ENCODE measurements around the gene MEGF10. TPM values are rescaled to one million over a fixed set of nuclear protein-coding genes. Genes with fewer than 3 reads are reported as not detected.

The MEGF10 gene
- total and polyA plus RNA-seq, 10 of the 15 experiments (the other 5 are each of a cell fraction or from before 2014, with no cell fraction given) = 0.03 to 0.21 (median 0.05) TPM; not detected in 5

- H3K4me3 ChIP-seq = no peak overlapping the region
- ATAC-seq (no peak), FAIRE-seq (no peak), DNase-seq (ENCODE audit: low read depth, low spot score) (no peak)
- H3K36me3 ChIP-seq (ENCODE audit: control insufficient read depth in 2 of 2, insufficient read depth in 2 of 2, low read length in 1 of 2) = no peaks in the 10 kb centered on the region
- peaks cover 0 to 3% of the 10 kb centered on the region in 2 experiments; a peak in 1 of 4 replicates for H3K27me3 ChIP-seq (replicated peaks in 1 of 2; ENCODE audit: control insufficient read depth in 2 of 2, insufficient read depth in 2 of 2, low read length in 1 of 2)
- no TSS peak for BruUV-seq (replicated peaks)
- H3K4me2 ChIP-seq (ENCODE audit: control insufficient read depth, insufficient read depth) = no peak overlapping the region
- no peak overlapping the region for H3K9ac ChIP-seq (ENCODE audit: control insufficient read depth, insufficient read depth, low read length)
- in situ Hi-C loops (cut with MboI) (no loop called here), intact Hi-C loops (cut with micrococcal nuclease; ENCODE audit: unreplicated experiment) (no loop called here)
- H4K20me1 ChIP-seq (ENCODE audit: control insufficient read depth, insufficient read depth) = no peaks in the 10 kb centered on the region
- H2AFZ ChIP-seq (ENCODE audit: control insufficient read depth, low read depth, low read length) = no peak overlapping the region
- WGBS (ENCODE audit: insufficient coverage, insufficient replicate concordance, low lambda C conversion rate, missing lambda C conversion rate) = 50% methylated on average over 1 of the region's 1 CpG
- H3K27ac ChIP-seq (ENCODE audit: control insufficient read depth, insufficient read depth) = no peak overlapping the region
- RAD21 ChIA-PET (ENCODE audit: unreplicated experiment) = no interaction called here
- TF ChIP-seq CHD2 (IDR thresholded peaks at IDR 0.05; ENCODE audit: borderline replicate concordance, low read depth, low read length) = no peak
- no peak for TF ChIP-seq NR2F1 (conservative IDR thresholded peaks at IDR 0.05)
- TF ChIP-seq ATF7 (IDR thresholded peaks at IDR 0.05; ENCODE audit: low read depth) = no peak
- H3K79me2 ChIP-seq (ENCODE audit: control insufficient read depth, insufficient read depth, low read length) = no peaks in the 10 kb centered on the region
- POLR2A ChIA-PET = no interaction called here
- CTCF ChIA-PET = no interaction called here
- no peaks in the 10 kb centered on the region for H3K4me1 ChIP-seq (ENCODE audit: control insufficient read depth, insufficient read depth, low read length)
- H3K9me3 ChIP-seq (replicated peaks; ENCODE audit: control insufficient read depth, insufficient read depth, low read length) = no peaks in the 10 kb centered on the region
- SMC1A ChIA-PET (ENCODE audit: uncharacterized antibody, unreplicated experiment) = no interaction called here
These were observed 12.8 kb downstream of the MEGF10 start for GRCh38 chr5:127303404-127303803.

GRCh38 chr5:127305493-127305892, 14.9 kb downstream of the MEGF10 start:
- H3K4me1 ChIP-seq (ENCODE audit: control insufficient read depth, insufficient read depth, low read length) = no peaks in the 10 kb centered on the region
- no peaks in the 10 kb centered on the region for H3K79me2 ChIP-seq (ENCODE audit: control insufficient read depth, insufficient read depth, low read length)
- H3K9ac ChIP-seq (ENCODE audit: control insufficient read depth, insufficient read depth, low read length) = no peak overlapping the region
- no peaks in the 10 kb centered on the region for H3K36me3 ChIP-seq (ENCODE audit: control insufficient read depth in 2 of 2, insufficient read depth in 2 of 2, low read length in 1 of 2)
- ChIA-PET CTCF (interaction anchor here (0.6 to 1.3 kb wide), 4 partner anchors 8 to 757 kb away, joined by 3 read pairs; no protein-coding TSS in a partner anchor), POLR2A (no interaction called here), RAD21 (ENCODE audit: unreplicated experiment) (interaction anchor here (0.7 kb wide), 1 partner anchor 262 kb away, joined by 3 read pairs; no protein-coding TSS in a partner anchor), SMC1A (ENCODE audit: uncharacterized antibody, unreplicated experiment) (interaction anchor here (0.7 to 1.0 kb wide), 3 partner anchors 8 to 259 kb away, joined by 3 read pairs; no protein-coding TSS in a partner anchor)
- DNase-seq (ENCODE audit: low read depth, low spot score) = no peak
- in situ Hi-C loops (cut with MboI) = no loop called here
- no peak overlapping the region for H3K4me2 ChIP-seq (ENCODE audit: control insufficient read depth, insufficient read depth)
- H3K4me3 ChIP-seq = no peak overlapping the region
- H3K27ac ChIP-seq (ENCODE audit: control insufficient read depth, insufficient read depth) = no peak overlapping the region
- FAIRE-seq = no peak
- no peaks in the 10 kb centered on the region for H3K9me3 ChIP-seq (replicated peaks; ENCODE audit: control insufficient read depth, insufficient read depth, low read length)
- peaks cover 0 to 3% of the 10 kb centered on the region in 2 experiments; a peak in 1 of 4 replicates for H3K27me3 ChIP-seq (replicated peaks in 1 of 2; ENCODE audit: control insufficient read depth in 2 of 2, insufficient read depth in 2 of 2, low read length in 1 of 2)
- intact Hi-C loops (cut with micrococcal nuclease; ENCODE audit: unreplicated experiment) = no loop called here
- H4K20me1 ChIP-seq (ENCODE audit: control insufficient read depth, insufficient read depth) = no peaks in the 10 kb centered on the region
- BruUV-seq (replicated peaks) = no TSS peak
- 47% methylated on average over 2 of the region's 2 CpGs for WGBS (ENCODE audit: insufficient coverage, insufficient replicate concordance, low lambda C conversion rate, missing lambda C conversion rate)
- H2AFZ ChIP-seq (ENCODE audit: control insufficient read depth, low read depth, low read length) = no peak overlapping the region
- ATAC-seq = no peak
- no peak for TF ChIP-seq SIN3A (IDR thresholded peaks at IDR 0.05; ENCODE audit: low read depth, low read length)
- TF ChIP-seq, protein P1, sequence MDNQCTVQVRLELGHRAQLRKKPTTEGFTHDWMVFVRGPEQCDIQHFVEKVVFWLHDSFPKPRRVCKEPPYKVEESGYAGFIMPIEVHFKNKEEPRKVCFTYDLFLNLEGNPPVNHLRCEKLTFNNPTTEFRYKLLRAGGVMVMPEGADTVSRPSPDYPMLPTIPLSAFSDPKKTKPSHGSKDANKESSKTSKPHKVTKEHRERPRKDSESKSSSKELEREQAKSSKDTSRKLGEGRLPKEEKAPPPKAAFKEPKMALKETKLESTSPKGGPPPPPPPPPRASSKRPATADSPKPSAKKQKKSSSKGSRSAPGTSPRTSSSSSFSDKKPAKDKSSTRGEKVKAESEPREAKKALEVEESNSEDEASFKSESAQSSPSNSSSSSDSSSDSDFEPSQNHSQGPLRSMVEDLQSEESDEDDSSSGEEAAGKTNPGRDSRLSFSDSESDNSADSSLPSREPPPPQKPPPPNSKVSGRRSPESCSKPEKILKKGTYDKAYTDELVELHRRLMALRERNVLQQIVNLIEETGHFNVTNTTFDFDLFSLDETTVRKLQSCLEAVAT (IDR thresholded peaks at IDR 0.05) = no peak
- no peak for TF ChIP-seq IKZF1 (conservative IDR thresholded peaks at IDR 0.05)
- no peak for TF ChIP-seq NBN (IDR thresholded peaks at IDR 0.05)
- TF ChIP-seq ESRRA (IDR thresholded peaks at IDR 0.05; ENCODE audit: low read length) = no peak
- TF ChIP-seq ZBTB4 (CRISPR knock-in tag; IDR thresholded peaks at IDR 0.05) = no peak
- TF ChIP-seq HDAC2 (IDR thresholded peaks at IDR 0.05) = no peak
- TF ChIP-seq TAF1 (IDR thresholded peaks at IDR 0.05; ENCODE audit: borderline replicate concordance, low read depth, low read length) = no peak
- no peak for TF ChIP-seq HCFC1 (IDR thresholded peaks at IDR 0.05; ENCODE audit: low read length)
- no peak for TF ChIP-seq PAX8 (IDR thresholded peaks at IDR 0.05)
- TF ChIP-seq, protein P2, sequence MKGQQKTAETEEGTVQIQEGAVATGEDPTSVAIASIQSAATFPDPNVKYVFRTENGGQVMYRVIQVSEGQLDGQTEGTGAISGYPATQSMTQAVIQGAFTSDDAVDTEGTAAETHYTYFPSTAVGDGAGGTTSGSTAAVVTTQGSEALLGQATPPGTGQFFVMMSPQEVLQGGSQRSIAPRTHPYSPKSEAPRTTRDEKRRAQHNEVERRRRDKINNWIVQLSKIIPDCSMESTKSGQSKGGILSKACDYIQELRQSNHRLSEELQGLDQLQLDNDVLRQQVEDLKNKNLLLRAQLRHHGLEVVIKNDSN (IDR thresholded peaks at IDR 0.05; ENCODE audit: borderline replicate concordance, extremely low read length, insufficient read depth, low read depth, low read length) = no peak
